Loucy (cell line): Measurements from ENCODE around the gene BRIP1.

Experiments
- CTCF ChIP-seq: fragments of 200-600 bp; sonication (generic); conservative IDR thresholded peaks from 2 replicates; pipeline ENCODE4 v1.5.1; 2014; ENCODE audit warnings: mild to moderate bottlenecking, antibody characterized with exemption, low read length
- EZH2phosphoT487 ChIP-seq: fragments of 200-600 bp; IDR thresholded peaks from 2 replicates; pipeline ENCODE4 v1.6.1; 2018; ENCODE audit warnings: antibody characterized with exemption, mild to moderate bottlenecking, moderate library complexity, borderline replicate concordance

- TF ChIP-seq CTCF (no peak), EZH2phosphoT487 (no peak)
These were observed 179.9 kb downstream of the BRIP1 start for GRCh38 chr17:61683466-61683865.
